ENCODE data around the gene PKP4.

PKP4 gene

DNA sequence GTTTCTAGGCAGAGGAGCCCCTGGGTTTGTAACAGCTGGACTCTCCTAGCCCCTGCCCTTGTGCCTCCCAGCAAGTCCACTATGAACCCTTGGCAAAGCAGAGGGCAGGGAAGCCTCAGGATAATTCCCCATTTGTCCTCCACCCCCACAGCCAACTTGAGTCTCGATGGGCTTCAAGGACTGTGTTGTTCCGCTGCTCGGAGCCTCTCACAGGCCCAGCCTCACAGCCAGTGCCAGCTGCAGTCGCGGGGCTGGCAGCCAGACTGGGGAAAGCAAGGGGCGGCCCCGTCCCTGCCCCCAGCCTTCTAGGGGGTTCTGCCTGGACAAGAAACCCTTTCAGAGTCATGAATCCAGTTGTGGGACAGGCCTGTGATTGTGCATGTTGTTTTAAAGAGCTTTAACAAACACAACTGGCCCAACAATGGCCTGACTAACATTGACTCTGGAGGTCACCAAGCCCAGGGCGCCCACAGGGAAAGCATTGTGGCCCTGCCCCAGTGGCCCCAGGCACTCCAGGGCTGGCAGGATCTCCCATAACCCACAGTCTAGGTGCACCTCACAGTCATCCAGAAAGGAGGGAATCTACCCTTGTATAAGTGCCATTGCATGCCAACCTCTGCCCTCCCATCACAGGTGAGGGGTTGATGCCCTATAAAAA is 266.6 kb downstream of the PKP4 start:
- DNase-seq: no peak

DNA sequence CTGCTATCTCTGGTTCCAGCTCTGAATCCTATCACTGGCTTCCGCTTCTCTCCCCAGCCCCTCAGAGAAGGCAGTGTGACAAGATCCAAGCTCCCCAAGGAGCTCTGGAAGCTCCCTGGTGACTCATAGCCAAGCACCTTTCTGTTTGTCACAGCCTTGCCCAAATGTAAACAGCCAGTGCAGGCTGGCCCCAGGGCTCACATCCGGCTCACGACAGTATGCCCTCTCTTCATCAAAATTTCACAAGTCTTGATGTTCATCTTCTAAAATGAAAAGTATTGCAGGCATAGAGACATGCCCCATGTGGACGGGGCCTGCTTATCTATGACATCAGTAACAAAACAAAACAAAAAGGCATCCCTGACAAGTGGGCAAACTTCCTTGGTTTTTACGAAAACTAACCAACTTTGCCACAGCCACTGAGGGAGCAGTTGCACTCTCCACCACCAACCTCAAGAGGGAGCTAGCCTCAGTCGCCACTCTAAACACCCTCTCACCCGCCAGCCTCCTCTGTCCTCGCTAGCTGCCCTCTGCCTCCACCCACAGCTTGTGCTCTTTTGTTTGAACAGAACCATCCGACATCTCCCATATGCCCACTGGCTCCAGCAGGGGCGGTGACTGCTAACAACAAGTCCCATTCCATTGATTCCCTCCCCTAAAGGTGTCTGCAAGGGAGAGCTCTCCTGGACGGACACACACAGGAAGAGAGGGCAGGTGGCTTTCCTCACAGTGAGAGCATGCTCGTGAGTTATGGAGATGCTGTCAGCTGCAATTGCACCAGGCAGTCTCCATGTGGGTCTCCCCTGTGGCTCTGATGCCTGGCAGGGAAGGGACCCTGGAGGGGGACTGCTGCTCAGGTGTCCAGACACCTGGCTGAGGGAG is 267.4 kb downstream of the PKP4 start:
- DNase-seq: peak; percentile 20

DNA sequence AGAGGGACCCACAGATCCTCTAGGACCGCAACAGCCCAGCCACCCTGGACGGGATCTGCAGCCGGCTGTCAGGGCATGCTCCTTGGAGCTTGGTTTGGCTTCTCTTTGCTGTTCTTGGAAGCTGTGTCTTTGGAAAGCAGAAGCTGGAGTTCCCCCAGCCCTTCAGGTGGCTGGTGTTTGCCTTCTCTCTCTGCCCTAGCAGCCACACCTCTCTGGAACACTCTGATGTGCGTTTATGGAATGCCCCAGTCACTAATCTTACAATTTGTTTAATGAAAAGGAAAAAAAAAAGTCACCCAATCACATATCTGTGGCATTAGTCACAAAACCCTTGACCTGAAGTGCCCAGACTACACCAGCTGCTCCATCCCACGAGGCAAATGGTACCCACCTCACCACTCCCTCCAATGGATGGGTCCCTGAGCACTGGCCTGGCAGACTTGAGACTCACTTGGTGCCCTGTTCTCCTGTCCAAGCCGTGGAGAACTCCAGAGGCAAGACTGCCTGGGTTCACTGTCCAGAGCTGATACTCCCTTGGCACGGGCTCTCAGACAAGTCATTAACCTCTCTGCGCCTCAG is 268.1 kb downstream of the PKP4 start:
- no peak for DNase-seq

DNA sequence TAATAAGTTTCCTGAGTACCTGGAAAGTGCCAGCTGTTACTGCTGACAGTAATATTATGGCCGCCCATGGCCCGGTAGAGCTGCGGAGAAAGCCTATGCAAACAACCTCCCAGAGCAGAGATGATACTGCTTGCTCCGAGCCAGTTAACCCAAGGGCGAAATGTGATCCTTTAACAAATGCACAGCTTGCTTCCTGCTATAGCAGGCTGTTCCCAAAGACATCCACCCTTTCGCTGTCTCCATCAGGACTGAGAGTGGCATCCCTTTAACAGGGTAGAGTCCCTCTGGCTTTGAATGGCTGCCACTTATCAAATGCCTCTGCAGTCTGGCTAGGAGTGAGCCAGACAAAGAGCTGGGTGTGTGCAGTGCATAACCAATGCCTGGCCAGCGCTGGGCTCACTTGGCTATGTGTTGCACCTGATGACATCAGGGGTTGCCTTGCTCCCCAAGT is 268.7 kb downstream of the PKP4 start:
- DNase-seq: peak; percentile 76

DNA sequence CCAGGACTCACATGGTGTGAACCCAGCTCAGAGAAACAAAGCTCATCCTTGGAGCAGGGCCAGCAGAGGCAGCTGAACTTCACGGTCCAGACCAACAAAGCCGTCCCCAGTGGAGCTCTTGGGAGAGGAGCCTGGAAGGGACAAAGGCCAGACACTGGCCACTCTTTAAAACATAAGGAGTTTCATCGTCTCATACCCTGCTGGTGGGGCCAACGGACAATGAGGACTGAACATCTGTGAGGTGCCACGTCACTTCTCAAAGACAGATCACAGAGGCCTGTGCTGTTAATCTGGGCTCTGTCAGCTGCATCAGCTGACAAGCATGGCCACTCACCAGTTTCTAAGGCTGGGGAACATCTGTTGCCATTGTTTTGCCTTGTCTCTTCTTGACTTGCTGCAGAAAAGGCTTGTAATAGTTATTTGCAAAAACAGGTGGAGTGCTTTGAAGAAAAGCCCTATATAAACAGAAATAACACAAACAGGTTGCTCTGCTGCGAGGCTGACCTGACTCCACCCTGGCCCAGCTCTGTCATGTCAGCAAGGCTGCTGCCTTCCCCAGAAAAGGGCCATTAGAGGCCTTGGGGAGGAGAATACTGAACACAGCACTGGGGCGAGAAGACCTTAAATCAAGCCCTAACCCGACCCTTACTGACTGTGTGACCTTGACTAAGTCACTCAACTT is 270.3 kb downstream of the PKP4 start:
- DNase-seq: no peak

DNA sequence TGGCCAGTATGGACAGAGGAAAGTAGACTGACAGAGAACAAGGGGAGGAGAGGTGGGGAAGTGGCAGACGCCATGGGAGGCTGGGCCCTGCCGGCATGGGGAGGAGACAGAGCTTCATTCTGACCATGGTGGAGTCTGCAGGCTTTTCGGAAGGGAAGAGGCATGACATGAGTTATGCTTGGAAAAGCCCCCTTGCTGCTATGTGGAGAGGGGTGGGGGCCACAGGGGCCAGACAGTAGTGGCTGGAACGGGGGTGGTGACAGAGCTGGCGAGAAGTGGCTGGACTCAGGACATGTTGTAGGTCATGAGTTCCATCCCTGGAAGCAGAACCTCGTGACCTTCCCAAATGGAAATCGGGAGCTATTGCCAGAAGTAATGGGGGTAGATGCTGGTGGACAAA is 271.7 kb downstream of the PKP4 start:
- DNase-seq: no peak

DNA sequence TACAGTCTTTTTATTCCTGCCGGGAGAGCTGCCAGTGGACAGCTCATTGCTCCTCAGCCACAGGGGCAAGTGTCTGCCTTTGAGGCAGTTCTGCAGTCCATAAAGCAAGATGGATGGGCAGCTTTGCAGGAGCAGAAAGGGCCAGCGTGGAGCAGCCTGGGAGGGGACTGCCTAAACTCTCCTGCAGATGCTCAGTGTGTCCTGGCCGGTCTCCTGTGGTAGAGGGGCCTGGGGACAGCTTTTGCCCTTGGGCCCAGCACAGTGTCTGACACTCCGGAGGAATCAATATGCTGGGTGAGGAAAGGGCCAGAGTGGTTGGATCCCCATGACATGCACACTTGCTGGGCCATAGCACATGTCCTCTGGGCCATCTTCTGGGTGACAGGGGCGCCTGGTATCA is 272.7 kb downstream of the PKP4 start:
- DNase-seq: no peak

DNA sequence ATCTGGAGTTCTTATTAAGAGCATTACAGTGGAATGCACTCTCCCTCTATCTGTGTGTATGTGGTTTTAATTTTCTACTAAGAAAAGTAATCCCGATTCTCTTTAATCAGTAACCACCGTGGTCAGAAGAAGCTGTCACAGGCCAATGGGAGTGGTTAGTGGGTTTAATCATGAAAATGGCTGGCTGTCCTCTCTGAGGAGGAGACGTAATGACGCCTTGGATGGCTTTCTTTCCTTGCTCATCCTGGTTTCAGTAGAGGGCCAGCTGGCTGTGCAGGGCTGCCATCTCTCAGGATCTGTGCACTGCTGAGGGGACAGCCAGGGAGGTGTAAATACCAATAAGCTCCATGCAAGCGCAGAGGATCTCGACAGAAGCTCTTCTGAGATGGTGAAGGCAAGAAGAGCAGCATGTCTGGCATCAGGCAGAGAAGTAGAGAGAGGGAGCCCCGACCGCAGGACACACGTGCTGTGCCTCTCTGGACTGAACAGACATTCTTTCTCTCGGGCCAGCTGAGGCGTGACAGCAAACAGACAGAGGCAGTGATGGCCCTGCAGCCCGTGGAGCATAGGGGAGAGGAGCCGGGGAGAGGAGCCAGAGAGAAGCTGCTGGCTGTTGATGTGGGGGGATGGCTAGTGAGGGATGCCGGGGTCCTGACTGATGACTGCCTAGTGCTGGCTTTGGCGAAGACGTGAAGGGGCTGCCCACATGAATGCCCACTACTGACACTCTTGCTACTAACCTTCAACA is 273.3 kb downstream of the PKP4 start:
- no peak for DNase-seq

DNA sequence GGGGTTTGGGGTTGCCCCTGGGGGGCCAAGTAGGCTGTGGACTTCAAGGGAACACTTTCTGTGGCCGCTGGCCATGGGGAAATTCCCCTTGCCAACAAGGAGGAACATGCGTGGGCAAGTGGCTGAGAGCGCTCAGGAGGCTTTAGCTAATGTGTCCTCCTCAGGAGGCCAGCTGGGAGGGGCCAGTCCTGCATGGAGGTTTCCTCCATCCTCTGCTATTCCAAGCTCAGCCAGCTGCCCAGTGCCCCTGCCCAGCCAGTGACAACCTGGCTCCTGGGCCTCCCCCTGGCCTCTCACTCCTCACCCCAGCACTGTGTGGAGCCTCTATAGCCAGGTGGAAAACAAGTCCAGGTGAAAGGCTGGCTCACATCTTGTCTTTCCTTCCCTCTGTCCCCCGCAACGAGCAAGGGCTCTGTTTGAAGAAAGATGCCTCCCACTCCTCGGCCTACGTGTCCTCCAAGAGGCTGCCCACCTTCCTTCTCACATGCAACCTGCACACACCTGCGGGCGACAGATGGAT is 273.9 kb downstream of the PKP4 start:
- no peak for DNase-seq

DNA sequence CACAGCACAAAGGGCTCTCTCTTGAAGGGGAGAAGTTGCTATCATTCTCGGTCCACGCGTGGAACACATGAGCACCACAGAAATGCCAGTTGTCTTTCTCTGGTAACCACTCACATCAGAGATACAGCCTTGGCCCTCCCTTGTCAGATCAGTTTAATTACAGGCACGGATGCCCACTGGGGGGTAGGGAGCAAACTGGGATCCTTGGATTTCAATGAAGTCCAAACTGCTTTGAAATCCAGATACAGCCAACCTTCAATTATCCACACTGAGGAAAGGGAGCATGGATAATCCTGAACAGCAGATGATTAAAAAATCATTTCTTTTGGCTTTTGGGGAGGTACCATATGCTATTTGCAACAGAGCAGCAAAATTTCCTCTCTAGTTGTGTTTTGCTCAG is 274.6 kb downstream of the PKP4 start:
- DNase-seq: no peak
